HCT116 (cell line): ENCODE measurements around the gene WDPCP. TPM values are rescaled to one million over a fixed set of nuclear protein-coding genes. Genes with fewer than 3 reads are reported as not detected.

ENCODE experiments used
- ATAC-seq: fragments of 200-7000 bp; cut with Tn5 transposase; 2 replicates; pipeline ENCODE4 v1.9.1; 2020; ENCODE audit warnings: mild to moderate bottlenecking, moderate library complexity
- BruUV-seq: library from RNA; stranded (reverse); fragments of 400-500 nt; replicated peaks from 2 replicates; lab custom pipeline; 2021; lab: Mats Ljungman, UMichigan
- CTCF ChIA-PET: fragments of 300-600 bp; sonication (Branson Sonifier 250); formaldehyde crosslinking; loops from one replicate; lab custom pipeline; 2021; ENCODE audit warnings: antibody characterized with exemption; lab: Charles Lee
- POLR2A ChIA-PET: fragments of 300-600, 350-600 bp; sonication (Branson Sonifier 250); formaldehyde crosslinking; loops from one replicate; lab custom pipeline; 2021; ENCODE audit warnings: antibody characterized with exemption; lab: Charles Lee
- RAD21 ChIA-PET, 2 experiments: fragments of 300-600 bp; sonication (Branson Sonifier 250); formaldehyde crosslinking; loops; one replicate each; lab custom pipeline; 2023; ENCODE audit warnings: low total read pairs in 2 of 2; ENCODE audit not compliant: uncharacterized antibody in 2 of 2, unreplicated experiment in 2 of 2, low non-redundant PET in 1 of 2; lab: Charles Lee
- DNase-seq: peaks from one replicate; pipeline ENCODE4 v3.0.0-alpha.2; 2010; ENCODE audit warnings: low read depth, low spot score
- H2AFZ ChIP-seq: fragments of 200-600 bp; shearing (Covaris generic), sonication (generic); 2 replicates; pipeline ENCODE4 v1.6.1; 2017; ENCODE audit warnings: low read depth, mixed run types, mixed read lengths, antibody characterized with exemption, low read length; ENCODE audit not compliant: poor library complexity, severe bottlenecking
- H3K27ac ChIP-seq: 2 replicates; pipeline ENCODE4 v1.5.1; 2012; ENCODE audit warnings: low read depth, low read length
- H3K27me3 ChIP-seq: fragments of 200-600 bp; sonication (generic); 2 replicates; pipeline ENCODE4 v1.6.1; 2016; ENCODE audit warnings: mixed run types, low read length, mixed read lengths; ENCODE audit not compliant: insufficient read depth
- H3K36me3 ChIP-seq, 2 experiments: fragments of 200-500 bp in 1 of 2; fragments of 200-600 bp in 1 of 2; sonication (Bioruptor generic) in 1 of 2; sonication (generic) in 1 of 2; 2 replicates each; pipeline versions ENCODE4 v1.5.1 to v1.6.1; 2014 to 2016; ENCODE audit warnings: low read length in 2 of 2, inconsistent platforms in 1 of 2, mixed read lengths in 1 of 2, mixed run types in 1 of 2; ENCODE audit not compliant: insufficient read depth in 2 of 2, control insufficient read depth in 1 of 2
- H3K4me1 ChIP-seq, 2 experiments: fragments of 200-600 bp in 1 of 2; sonication (generic) in 1 of 2; 2 replicates each; pipeline versions ENCODE4 v1.5.1 to v1.6.1; 2012 to 2017; ENCODE audit warnings: low read length in 2 of 2, inconsistent platforms in 1 of 2, mild to moderate bottlenecking in 1 of 2, mixed read lengths in 1 of 2, mixed run types in 1 of 2, moderate library complexity in 1 of 2; ENCODE audit not compliant: insufficient read depth in 2 of 2, control insufficient read depth in 1 of 2
- H3K4me2 ChIP-seq: fragments of 200-600 bp; sonication (generic); 2 replicates; pipeline ENCODE4 v1.6.1; 2017; ENCODE audit warnings: mixed run types, low read length, mixed read lengths
- H3K4me3 ChIP-seq, 2 experiments: fragments of 200-600 bp in 1 of 2; sonication (generic) in 1 of 2; replicated peaks in 1 of 2; 2 replicates each; pipeline ENCODE4 v1.5.1; 2011 to 2016; ENCODE audit warnings: low read length in 2 of 2, control low read depth in 1 of 2, low read depth in 1 of 2, mild to moderate bottlenecking in 1 of 2, mixed read lengths in 1 of 2, mixed run types in 1 of 2
- H3K79me2 ChIP-seq: fragments of 200-600 bp; sonication (generic); 2 replicates; pipeline ENCODE4 v1.6.1; 2017; ENCODE audit warnings: mild to moderate bottlenecking, mixed run types, low read length, moderate library complexity, mixed read lengths; ENCODE audit not compliant: insufficient read depth
- H3K9ac ChIP-seq: fragments of 200-600 bp; sonication (generic); 2 replicates; pipeline ENCODE4 v1.6.1; 2016; ENCODE audit warnings: low read length, mixed read lengths
- H3K9me2 ChIP-seq: fragments of 200-600 bp; sonication (generic), shearing (Covaris generic); 2 replicates; pipeline ENCODE4 v1.6.1; 2017; ENCODE audit warnings: mixed run types, mild to moderate bottlenecking, moderate library complexity; ENCODE audit not compliant: insufficient read depth
- H3K9me3 ChIP-seq, 2 experiments: fragments of 200-500 bp in 1 of 2; fragments of 200-600 bp in 1 of 2; sonication (Bioruptor generic) in 1 of 2; sonication (generic) in 1 of 2; 2 replicates each; pipeline ENCODE4 v1.6.1; 2014 to 2017; ENCODE audit warnings: low read length in 2 of 2, mixed read lengths in 2 of 2, inconsistent platforms in 1 of 2, low read depth in 1 of 2, mild to moderate bottlenecking in 1 of 2, mixed run types in 1 of 2, moderate library complexity in 1 of 2; ENCODE audit not compliant: control insufficient read depth in 1 of 2, insufficient read depth in 1 of 2
- H4K20me1 ChIP-seq: fragments of 200-600 bp; sonication (generic), shearing (Covaris generic); 2 replicates; pipeline ENCODE4 v1.6.1; 2017; ENCODE audit warnings: mixed run types, mild to moderate bottlenecking, moderate library complexity; ENCODE audit not compliant: insufficient read depth
- ATF3 ChIP-seq: IDR thresholded peaks from 2 replicates; pipeline ENCODE4 v1.6.1; 2012
- CBX3 ChIP-seq: IDR thresholded peaks from 2 replicates; pipeline ENCODE4 v1.6.1; 2012; ENCODE audit warnings: low read depth
- CTCF ChIP-seq, 3 experiments: fragments of 200-600 bp in 1 of 3; sonication (generic) in 1 of 3; IDR thresholded peaks in 2 of 3; conservative IDR thresholded peaks in 1 of 3; 2 replicates each; pipeline ENCODE4 v1.5.1; 2012 to 2017; ENCODE audit warnings: low read depth in 2 of 3, low read length in 2 of 3, antibody characterized with exemption in 1 of 3, borderline replicate concordance in 1 of 3, control low read depth in 1 of 3, mild to moderate bottlenecking in 1 of 3, mixed read lengths in 1 of 3, mixed run types in 1 of 3, moderate library complexity in 1 of 3; ENCODE audit not compliant: insufficient read depth in 1 of 3
- EGR1 ChIP-seq: IDR thresholded peaks from 2 replicates; pipeline ENCODE4 v1.6.1; 2012; ENCODE audit warnings: low read depth
- EZH2 ChIP-seq: fragments of 200-600 bp; sonication (generic); IDR thresholded peaks from 2 replicates; pipeline ENCODE4 v1.6.1; 2017; ENCODE audit warnings: antibody characterized with exemption, mixed run types
- EZH2phosphoT487 ChIP-seq: fragments of 200-600 bp; IDR thresholded peaks from 2 replicates; pipeline ENCODE4 v1.6.1; 2018; ENCODE audit warnings: antibody characterized with exemption, borderline replicate concordance
- FOSL1 ChIP-seq: IDR thresholded peaks from 2 replicates; pipeline ENCODE4 v1.6.1; 2012; ENCODE audit warnings: low read depth
- JUND ChIP-seq: IDR thresholded peaks from 2 replicates; pipeline ENCODE4 v1.6.1; 2012
- POLR2A ChIP-seq: IDR thresholded peaks from 2 replicates; pipeline ENCODE4 v1.7.0; 2011; ENCODE audit warnings: borderline replicate concordance; ENCODE audit not compliant: insufficient read depth, insufficient read length; ENCODE audit errors: extremely low read depth
- POLR2AphosphoS5 ChIP-seq: IDR thresholded peaks from 2 replicates; pipeline ENCODE4 v1.6.1; 2011; ENCODE audit warnings: mild to moderate bottlenecking, low read depth, low read length, moderate library complexity
- RAD21 ChIP-seq: IDR thresholded peaks from 2 replicates; pipeline ENCODE4 v1.6.1; 2012; ENCODE audit warnings: low read depth, mild to moderate bottlenecking
- REST ChIP-seq: IDR thresholded peaks from 2 replicates; pipeline ENCODE4 v1.6.1; 2012; ENCODE audit warnings: low read depth
- SP1 ChIP-seq: IDR thresholded peaks from 2 replicates; pipeline ENCODE4 v1.6.1; 2012; ENCODE audit warnings: low read depth
- SRF ChIP-seq: IDR thresholded peaks from 2 replicates; pipeline ENCODE4 v1.6.1; 2012; ENCODE audit warnings: low read depth
- YY1 ChIP-seq: IDR thresholded peaks from 2 replicates; pipeline ENCODE4 v1.6.1; 2011; ENCODE audit warnings: low read length, low read depth, moderate library complexity, mild to moderate bottlenecking; ENCODE audit not compliant: insufficient replicate concordance; ENCODE audit errors: extremely low read depth
- ZBTB33 ChIP-seq: IDR thresholded peaks from 2 replicates; pipeline ENCODE4 v1.6.1; 2011; ENCODE audit warnings: mild to moderate bottlenecking, low read length, moderate library complexity; ENCODE audit not compliant: insufficient replicate concordance; ENCODE audit errors: extremely low read depth
- ZFX ChIP-seq: fragments of 450-650 bp; IDR thresholded peaks from 2 replicates; pipeline ENCODE4 v1.6.1; 2017
- ZNF274 ChIP-seq: fragments of 200-500 bp; sonication (Bioruptor generic); IDR thresholded peaks from 2 replicates; pipeline ENCODE4 v1.6.1; 2014; ENCODE audit warnings: mild to moderate bottlenecking, low read depth, low read length, inconsistent platforms
- intact Hi-C: fragments of 100-400 bp; cut with micrococcal nuclease; formaldehyde crosslinking; loops from 2 replicates; pipeline ENCODE4 v1.10.0; 2022
- total RNA-seq: library from RNA; stranded (reverse); gene quantifications from one replicate; pipeline ENCODE4 v1.2.1, GENCODE V29; 2021; ENCODE audit not compliant: unreplicated experiment
- TF ChIP-seq, protein P1 (sequence below): IDR thresholded peaks from 2 replicates; pipeline ENCODE4 v1.6.1; 2012

WDPCP gene
- total RNA-seq, 1 experiment from 2014 or later, result 4.1 TPM

- ChIA-PET RAD21 (no interaction called here), CTCF (no interaction called here), POLR2A (no interaction called here)
- Histone ChIP-seq H3K4me1 (no peaks in the 10 kb centered on the region), H3K9me2 (no peaks in the 10 kb centered on the region), H4K20me1 (0 out of 2 replicates have a peak, but pooled peaks cover 3% of the 10 kb centered on the region), H3K79me2 (no peaks in the 10 kb centered on the region), H3K27me3 (no peaks in the 10 kb centered on the region), H3K27ac (no peak overlapping the region), H2AFZ (no peak overlapping the region), H3K36me3 (no peaks in the 10 kb centered on the region), H3K9ac (no peak overlapping the region), H3K4me2 (no peak overlapping the region), H3K9me3 (no peaks in the 10 kb centered on the region), H3K4me3 (no peak overlapping the region)
- BruUV-seq, result no TSS peak
- TF ChIP-seq FOSL1 (no peak), SP1 (no peak), SRF (no peak), ZBTB33 (no peak), RAD21 (no peak), CBX3 (no peak), CTCF (IDR thresholded peaks at IDR 0.05 in 2 of 3, conservative IDR thresholded peaks at IDR 0.05 in 1 of 3; ENCODE audit: borderline replicate concordance in 1 of 3, insufficient read depth in 1 of 3, low read depth in 2 of 3, low read length in 2 of 3) (no peak), REST (no peak), EGR1 (no peak), YY1 (no peak), JUND (no peak), ZFX (no peak), ATF3 (no peak), EZH2phosphoT487 (no peak), EZH2 (no peak), ZNF274 (no peak), POLR2A (no peak), POLR2AphosphoS5 (no peak)
- TF ChIP-seq, protein P1, sequence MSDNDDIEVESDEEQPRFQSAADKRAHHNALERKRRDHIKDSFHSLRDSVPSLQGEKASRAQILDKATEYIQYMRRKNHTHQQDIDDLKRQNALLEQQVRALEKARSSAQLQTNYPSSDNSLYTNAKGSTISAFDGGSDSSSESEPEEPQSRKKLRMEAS, result no peak
- no peak for DNase-seq
- ATAC-seq, result no peak
- intact Hi-C loops, result no loop called here
Measured at GRCh38 chr2:63494968-63495367, 93.3 kb downstream of the WDPCP start.
